Measurements from ENCODE around the gene GSKIP. TPM values are rescaled to one million over a fixed set of nuclear protein-coding genes. Genes with fewer than 3 reads are reported as not detected.

GSKIP gene
- total RNA-seq, 1 donor from 2014 or later: 73.2 TPM

DNA sequence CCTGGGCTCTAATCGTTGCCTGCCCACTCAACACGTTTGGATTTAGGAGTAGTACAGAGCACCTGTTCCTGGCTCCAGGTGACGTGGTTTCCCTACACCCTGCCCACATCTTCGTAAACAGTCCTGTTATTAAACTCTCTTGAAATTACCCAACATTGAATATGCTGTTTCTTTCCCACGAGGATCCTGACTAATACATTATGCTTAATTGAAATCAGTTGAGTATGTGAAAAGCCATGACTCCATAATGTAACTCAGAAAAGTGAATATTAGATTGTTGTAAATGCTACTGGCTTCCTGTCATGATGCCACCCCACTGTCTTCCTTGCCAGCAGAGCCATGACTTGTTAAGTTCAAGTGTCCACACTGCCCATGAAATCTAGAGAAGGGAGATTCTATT is 50.2 kb downstream of the GSKIP start:
- no peak overlapping the region for H3K27ac ChIP-seq
- no peak overlapping the region for H2AFZ ChIP-seq (replicated peaks)
- H3K27me3 ChIP-seq: no peaks in the 10 kb centered on the region
- Mint-ChIP-seq H3K36me3 (no peaks in the 10 kb centered on the region), H3K4me3 (no peak overlapping the region), H3K4me1 (peaks cover 7% of the 10 kb centered on the region), H3K27me3 (ENCODE audit: insufficient read depth, low read depth) (no peaks in the 10 kb centered on the region), H3K27ac (no peak overlapping the region), H3K9me3 (no peaks in the 10 kb centered on the region)
- no peaks in the 10 kb centered on the region for H4K20me1 ChIP-seq (ENCODE audit: low read depth)
- no peaks in the 10 kb centered on the region for H3K9me3 ChIP-seq (ENCODE audit: low read depth)
- no peak for DNase-seq (ENCODE audit: low spot score)
- H3K36me3 ChIP-seq: no peaks in the 10 kb centered on the region
- peaks cover 9% of the 10 kb centered on the region for H3K4me1 ChIP-seq
- TF ChIP-seq EZH2 (IDR thresholded peaks at IDR 0.05) (no peak), EZH2phosphoT487 (IDR thresholded peaks at IDR 0.05) (no peak)
- TF ChIP-seq, protein P1, sequence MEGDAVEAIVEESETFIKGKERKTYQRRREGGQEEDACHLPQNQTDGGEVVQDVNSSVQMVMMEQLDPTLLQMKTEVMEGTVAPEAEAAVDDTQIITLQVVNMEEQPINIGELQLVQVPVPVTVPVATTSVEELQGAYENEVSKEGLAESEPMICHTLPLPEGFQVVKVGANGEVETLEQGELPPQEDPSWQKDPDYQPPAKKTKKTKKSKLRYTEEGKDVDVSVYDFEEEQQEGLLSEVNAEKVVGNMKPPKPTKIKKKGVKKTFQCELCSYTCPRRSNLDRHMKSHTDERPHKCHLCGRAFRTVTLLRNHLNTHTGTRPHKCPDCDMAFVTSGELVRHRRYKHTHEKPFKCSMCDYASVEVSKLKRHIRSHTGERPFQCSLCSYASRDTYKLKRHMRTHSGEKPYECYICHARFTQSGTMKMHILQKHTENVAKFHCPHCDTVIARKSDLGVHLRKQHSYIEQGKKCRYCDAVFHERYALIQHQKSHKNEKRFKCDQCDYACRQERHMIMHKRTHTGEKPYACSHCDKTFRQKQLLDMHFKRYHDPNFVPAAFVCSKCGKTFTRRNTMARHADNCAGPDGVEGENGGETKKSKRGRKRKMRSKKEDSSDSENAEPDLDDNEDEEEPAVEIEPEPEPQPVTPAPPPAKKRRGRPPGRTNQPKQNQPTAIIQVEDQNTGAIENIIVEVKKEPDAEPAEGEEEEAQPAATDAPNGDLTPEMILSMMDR (IDR thresholded peaks at IDR 0.05): no peak
- no peak overlapping the region for H3K4me2 ChIP-seq
- H3K79me2 ChIP-seq (ENCODE audit: low read depth): no peaks in the 10 kb centered on the region
- H3K9ac ChIP-seq: no peak overlapping the region
- H3K4me3 ChIP-seq: no peak overlapping the region
- no peaks in the 10 kb centered on the region for H3F3A ChIP-seq (ENCODE audit: low read depth)

DNA sequence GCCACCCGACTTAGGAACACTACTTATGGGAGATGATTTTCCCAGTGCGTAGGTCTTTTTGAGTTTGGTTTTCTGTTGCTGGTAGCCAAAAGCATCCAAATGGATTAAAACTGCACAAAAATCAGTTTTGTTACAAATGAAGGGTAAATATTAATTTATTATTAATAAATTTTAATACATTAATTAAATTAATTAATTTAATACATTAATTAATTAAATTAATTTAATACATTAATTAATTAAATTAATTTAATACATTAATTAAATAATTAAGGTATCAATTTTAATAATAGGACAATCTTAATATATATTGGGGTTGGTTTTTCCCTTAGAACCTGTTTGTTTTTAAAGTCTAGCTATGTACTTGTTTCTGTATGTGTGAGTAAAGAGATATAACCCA is 52.2 kb downstream of the GSKIP start:
- Histone ChIP-seq H3K4me1 (peaks cover 9% of the 10 kb centered on the region), H3K36me3 (no peaks in the 10 kb centered on the region), H3K9ac (no peak overlapping the region), H2AFZ (replicated peaks) (no peak overlapping the region), H3K79me2 (ENCODE audit: low read depth) (no peaks in the 10 kb centered on the region), H3K27me3 (no peaks in the 10 kb centered on the region), H4K20me1 (ENCODE audit: low read depth) (no peaks in the 10 kb centered on the region), H3K27ac (no peak overlapping the region), H3K4me2 (no peak overlapping the region), H3K4me3 (no peak overlapping the region), H3F3A (ENCODE audit: low read depth) (no peaks in the 10 kb centered on the region), H3K9me3 (ENCODE audit: low read depth) (no peaks in the 10 kb centered on the region)
- no peak overlapping the region for H3K27ac Mint-ChIP-seq
- H3K27me3 Mint-ChIP-seq (ENCODE audit: insufficient read depth, low read depth): no peaks in the 10 kb centered on the region
- TF ChIP-seq EZH2phosphoT487 (IDR thresholded peaks at IDR 0.05): no peak
- TF ChIP-seq, protein P1 (IDR thresholded peaks at IDR 0.05): no peak
- no peak for TF ChIP-seq EZH2 (IDR thresholded peaks at IDR 0.05)
- no peaks in the 10 kb centered on the region for H3K36me3 Mint-ChIP-seq
- no peaks in the 10 kb centered on the region for H3K9me3 Mint-ChIP-seq
- H3K4me3 Mint-ChIP-seq: no peak overlapping the region
- no peak for DNase-seq (ENCODE audit: low spot score)
- peaks cover 7% of the 10 kb centered on the region for H3K4me1 Mint-ChIP-seq

- no peak overlapping the region for H3K27ac ChIP-seq
- peaks cover 9% of the 10 kb centered on the region for H3K4me1 ChIP-seq
- no peaks in the 10 kb centered on the region for H3K36me3 ChIP-seq
- no peak overlapping the region for H3K27ac Mint-ChIP-seq
- H3K4me2 ChIP-seq: no peak overlapping the region
- no peak overlapping the region for H2AFZ ChIP-seq (replicated peaks)
- no peaks in the 10 kb centered on the region for H3K9me3 ChIP-seq (ENCODE audit: low read depth)
- no peak overlapping the region for H3K4me3 ChIP-seq
- DNase-seq (ENCODE audit: low spot score): no peak
- no peak overlapping the region for H3K4me3 Mint-ChIP-seq
- H3K27me3 Mint-ChIP-seq (ENCODE audit: insufficient read depth, low read depth): no peaks in the 10 kb centered on the region
- H3K36me3 Mint-ChIP-seq: no peaks in the 10 kb centered on the region
- H3K9me3 Mint-ChIP-seq: no peaks in the 10 kb centered on the region
- no peaks in the 10 kb centered on the region for H3F3A ChIP-seq (ENCODE audit: low read depth)
- TF ChIP-seq EZH2 (IDR thresholded peaks at IDR 0.05) (no peak), EZH2phosphoT487 (IDR thresholded peaks at IDR 0.05) (no peak)
- TF ChIP-seq, protein P1 (IDR thresholded peaks at IDR 0.05): no peak
- peaks cover 10% of the 10 kb centered on the region for H3K4me1 Mint-ChIP-seq
- no peaks in the 10 kb centered on the region for H3K27me3 ChIP-seq
- H3K79me2 ChIP-seq (ENCODE audit: low read depth): no peaks in the 10 kb centered on the region
- H4K20me1 ChIP-seq (ENCODE audit: low read depth): no peaks in the 10 kb centered on the region
- no peak overlapping the region for H3K9ac ChIP-seq
These were observed 53.0 kb downstream of the GSKIP start for GRCh38 chr14:96416292-96416691.

All from neural progenitor cell (in vitro differentiated cells).